Measurements from ENCODE around the gene CDC42EP1.

Gene CDC42EP1

DNA sequence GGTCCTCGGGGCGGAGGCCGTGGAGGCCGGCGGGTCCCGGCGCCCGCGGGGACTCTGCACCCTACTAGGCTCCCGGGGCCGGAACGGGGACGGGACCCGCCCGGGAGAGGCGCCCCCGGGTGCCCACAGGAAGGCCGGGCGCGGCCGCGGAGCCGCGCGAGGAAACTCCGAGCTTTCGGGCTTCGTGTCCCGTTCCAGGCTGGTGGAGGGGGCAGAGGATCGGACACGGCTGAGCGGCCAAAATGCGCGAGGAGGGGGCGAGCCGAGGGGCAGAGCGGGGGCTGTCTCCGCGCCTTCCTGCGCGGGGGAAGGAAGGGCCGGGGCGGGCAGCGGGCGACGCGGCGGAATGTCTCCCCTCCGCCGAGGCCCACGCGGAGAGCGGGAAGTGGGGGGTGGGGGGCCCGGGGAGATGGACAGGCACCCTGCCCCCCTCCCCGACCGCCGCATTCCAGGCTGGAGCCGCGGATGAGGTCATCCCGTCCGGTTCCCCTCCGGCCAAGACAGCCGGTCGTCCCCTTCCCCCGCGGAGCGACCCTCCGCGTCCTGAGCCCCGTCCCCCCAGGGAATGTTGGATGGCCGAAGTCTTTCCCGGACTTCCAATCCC, 430 bp downstream of the CDC42EP1 start:
- peak; percentile 51 for DNase-seq (ENCODE audit: low read depth)

GRCh38 chr22:37561212-37562048, 1.1 kb downstream of the CDC42EP1 start:
- peak; percentile 79 for DNase-seq (ENCODE audit: low read depth)

GRCh38 chr22:37562049-37562875, 2.0 kb downstream of the CDC42EP1 start:
- DNase-seq (ENCODE audit: low read depth), result no peak

- peak; percentile 91 for DNase-seq (ENCODE audit: low read depth)
These were observed 3.1 kb downstream of the CDC42EP1 start for GRCh38 chr22:37563153-37564081.

DNA sequence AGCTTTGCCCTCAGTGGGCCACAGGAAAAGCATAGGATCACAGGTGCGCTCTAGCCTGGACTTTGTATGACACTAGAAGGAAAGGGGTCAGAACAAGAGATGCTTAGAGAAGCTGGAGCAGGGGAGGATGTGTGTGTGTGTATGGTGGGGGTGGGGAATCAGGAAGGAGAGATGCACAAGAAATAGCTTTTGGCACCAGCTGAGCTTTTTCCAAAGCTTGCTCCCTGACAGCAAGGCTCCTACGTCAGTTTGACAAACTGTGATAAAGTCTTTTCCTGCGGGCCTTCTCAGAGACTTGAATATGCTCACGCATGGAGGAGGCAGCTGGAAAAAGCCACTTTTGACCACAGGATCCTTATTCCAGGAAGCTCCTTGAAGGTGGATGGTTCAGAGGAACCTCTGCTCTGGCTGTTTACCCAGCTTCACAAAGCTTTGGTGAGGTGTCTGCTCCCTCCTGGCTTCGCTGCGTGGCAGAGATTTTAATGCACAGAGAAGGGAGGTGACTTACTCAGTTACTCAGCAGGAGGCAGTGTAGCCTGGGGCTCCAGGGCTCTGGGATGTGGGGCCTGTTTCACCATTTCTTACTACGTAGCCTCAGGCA, 3.9 kb downstream of the CDC42EP1 start:
- peak; percentile 27 for DNase-seq (ENCODE audit: low read depth)

DNA sequence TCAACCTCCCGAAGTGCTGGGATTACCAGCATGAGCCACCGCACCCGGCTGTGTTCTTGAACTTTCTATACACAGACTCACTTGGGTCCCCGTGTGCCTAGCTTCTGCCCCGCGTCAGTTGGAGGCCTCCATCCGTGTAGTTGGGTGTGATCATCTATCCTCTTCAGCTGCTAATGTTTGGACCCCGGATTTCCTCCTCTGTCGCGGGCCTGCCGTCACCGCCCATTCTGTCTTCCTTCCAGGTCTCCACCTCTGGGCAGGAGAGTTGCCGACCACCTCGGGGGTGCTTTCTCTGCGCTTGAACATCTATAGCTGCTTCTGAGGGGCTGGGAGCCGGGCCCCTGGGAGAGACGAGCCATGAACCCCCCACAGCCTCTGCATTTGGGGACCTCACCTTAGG, 5.5 kb downstream of the CDC42EP1 start:
- no peak for DNase-seq (ENCODE audit: low read depth)

- DNase-seq (ENCODE audit: low read depth), result no peak
These were observed 6.1 kb downstream of the CDC42EP1 start for GRCh38 chr22:37566329-37566837.

DNA sequence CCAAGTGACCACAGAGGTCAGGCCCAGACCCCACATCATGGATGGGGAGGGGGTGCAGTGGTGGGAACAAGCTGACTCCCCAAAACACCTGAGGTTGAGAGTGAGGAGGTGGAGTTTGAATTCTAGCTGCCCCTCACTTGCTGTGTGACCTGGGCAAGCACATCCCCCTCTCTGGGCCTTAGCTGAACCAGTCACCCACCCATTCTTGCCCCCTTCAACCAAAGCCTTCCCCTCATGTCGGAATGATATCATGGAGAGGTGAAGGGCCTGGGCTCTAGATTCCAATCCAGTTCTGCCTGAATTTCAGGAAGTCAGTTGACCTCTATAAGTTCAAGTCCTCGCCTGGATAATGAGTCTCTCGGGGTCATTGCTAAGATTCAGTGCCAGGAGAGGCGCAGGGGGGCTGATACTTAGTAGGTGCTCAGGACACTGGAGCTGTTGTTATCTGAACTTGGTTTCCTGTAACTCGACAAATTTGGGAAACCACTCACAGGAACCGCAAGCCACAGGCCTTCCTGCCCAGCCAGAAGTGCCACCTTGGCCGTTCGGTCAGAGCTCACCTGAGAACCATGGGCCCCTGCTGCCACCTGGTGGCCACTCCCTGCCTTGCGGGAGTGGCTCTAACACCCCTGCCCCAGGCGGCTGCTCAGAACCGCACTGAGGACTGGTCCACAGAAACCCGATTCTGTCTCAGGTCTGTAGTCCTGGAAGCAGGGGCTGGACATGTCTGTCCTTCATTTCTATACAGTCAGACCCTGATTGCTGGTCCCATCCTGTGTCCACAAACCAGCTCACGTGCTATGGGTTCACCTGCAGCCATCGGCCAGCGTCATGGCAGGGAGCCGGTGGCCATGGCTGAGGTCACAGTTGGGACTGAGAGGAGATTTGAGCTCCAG, 6.9 kb downstream of the CDC42EP1 start:
- DNase-seq (ENCODE audit: low read depth), result peak; percentile 40

GRCh38 chr22:37568012-37568411, 7.7 kb downstream of the CDC42EP1 start:
- DNase-seq (ENCODE audit: low read depth), result no peak

- no peak for DNase-seq (ENCODE audit: low read depth)
These were observed 8.2 kb downstream of the CDC42EP1 start for GRCh38 chr22:37568448-37569008.

DNA sequence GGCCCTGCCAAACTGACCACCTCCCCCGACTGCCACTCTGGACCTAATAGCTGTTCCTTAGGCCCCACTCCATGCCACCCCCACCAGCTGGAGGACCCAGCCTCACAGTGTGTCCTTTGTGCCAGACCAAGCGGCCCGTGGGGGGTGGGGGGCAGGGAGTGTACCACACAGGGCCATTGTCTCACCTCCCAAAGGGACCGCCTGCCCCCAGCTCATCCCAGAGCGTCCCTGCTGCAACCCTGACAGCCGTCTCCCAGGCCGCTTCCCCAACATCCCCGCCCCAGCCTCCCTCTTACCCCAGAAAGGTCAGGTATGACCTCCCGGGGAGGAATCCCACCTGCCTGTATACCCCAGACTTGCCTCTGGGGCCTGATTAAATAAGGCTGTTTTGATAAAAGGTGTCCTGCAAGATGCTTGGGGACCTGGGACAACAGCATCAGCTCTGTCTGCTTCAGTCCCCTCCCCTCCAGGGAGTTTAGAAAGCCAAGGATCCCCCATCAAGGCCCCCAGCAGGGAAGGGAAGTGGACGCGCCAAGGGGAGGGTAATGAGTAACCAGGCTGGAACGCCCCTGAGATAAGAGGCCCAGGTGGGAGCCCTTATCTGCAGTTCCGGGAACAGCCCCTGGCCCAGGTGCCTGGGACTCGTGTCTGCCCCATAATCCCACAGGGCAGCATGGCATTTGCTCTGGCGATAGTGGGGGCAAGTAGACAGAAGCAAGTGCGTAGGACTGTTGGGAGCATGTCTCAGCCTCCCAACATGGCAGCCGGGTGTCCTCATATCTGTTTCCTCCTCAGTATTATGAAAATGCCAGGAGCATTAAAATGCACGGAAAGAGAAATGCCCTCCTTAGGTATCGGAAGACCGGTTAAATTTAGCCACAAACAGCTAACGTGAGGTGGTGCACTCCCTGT, 9.0 kb downstream of the CDC42EP1 start:
- no peak for DNase-seq (ENCODE audit: low read depth)

GRCh38 chr22:37569921-37570660, 9.8 kb downstream of the CDC42EP1 start:
- DNase-seq (ENCODE audit: low read depth), result no peak

DNA sequence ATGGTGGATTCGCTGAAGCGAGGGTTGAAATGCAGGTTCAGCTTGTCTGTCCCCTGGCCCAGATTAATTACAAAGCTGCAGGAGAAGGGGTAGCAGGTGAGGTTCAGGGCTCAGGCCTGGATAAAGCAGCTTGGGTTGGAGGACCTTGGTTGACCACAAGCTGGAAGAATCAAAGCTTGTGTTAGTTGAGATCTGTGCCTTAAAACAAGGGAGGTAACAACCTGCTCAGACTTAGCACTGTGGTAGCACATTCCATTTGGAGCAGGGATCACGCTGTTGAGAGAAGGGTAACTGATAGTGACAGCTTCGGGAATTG, 10.3 kb downstream of the CDC42EP1 start:
- DNase-seq (ENCODE audit: low read depth), result no peak

DNA sequence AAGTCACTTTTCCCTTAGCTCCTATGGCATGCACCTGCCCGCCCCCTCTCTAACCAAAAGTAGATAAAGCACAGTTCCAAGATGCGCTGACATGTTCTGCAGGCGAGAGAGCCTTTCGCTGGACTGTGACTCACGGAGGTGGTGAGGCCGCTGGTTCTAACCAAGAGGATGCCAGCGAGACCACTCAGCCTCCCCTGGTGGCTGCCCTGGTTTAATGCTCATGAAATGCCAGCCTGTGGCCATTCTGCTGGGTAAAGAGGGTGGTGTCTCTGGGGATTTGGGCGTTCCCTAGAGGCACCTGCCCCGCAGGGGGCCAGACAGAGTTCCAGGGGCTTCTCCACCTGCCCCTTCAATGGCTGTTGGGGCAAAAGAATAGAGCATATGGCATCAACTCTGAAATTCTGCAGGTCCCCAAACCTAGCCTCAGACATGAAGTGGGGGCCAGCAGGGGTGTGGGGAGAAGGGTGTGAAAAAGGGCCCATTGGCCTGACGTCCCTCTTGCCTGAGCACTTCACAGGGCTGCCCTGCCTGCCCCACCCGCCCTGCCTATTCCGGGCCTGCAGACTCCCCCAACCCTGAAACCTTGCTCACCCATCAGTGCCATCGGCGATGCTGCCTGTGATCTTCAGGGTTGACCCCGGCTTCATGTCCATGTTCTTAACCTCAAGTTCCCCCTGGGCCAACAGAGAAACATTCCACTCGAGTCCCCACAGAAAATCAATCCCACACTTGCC, 11.1 kb downstream of the CDC42EP1 start:
- DNase-seq (ENCODE audit: low read depth), result no peak

GRCh38 chr22:37571992-37572373, 11.7 kb downstream of the CDC42EP1 start:
- no peak for DNase-seq (ENCODE audit: low read depth)

DNA sequence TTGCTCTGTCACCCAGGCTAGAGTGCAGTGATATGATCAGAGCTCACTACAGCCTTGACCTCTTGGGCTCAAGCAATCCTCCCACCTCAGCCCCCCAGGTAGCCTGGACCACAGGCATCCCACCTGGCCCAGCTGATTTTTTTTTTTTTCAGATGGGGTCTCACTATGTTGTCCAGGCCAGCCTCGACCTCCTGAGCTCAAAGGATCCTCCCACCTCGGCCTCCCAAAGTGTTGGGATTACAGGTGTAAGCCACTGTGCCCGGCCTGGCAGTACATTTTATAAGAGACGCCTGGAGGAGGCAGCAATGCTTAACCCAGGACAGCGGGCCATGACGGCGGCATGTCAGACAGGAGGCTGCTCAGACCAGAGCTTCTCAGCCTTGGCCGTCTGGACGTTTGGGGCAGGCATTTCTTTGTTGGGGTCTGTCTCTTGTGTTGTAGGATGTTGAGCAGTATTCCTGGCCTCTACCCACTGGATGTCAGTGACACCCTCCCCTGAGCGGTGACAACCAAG, 15.3 kb downstream of the CDC42EP1 start:
- DNase-seq (ENCODE audit: low read depth), result no peak

DNA sequence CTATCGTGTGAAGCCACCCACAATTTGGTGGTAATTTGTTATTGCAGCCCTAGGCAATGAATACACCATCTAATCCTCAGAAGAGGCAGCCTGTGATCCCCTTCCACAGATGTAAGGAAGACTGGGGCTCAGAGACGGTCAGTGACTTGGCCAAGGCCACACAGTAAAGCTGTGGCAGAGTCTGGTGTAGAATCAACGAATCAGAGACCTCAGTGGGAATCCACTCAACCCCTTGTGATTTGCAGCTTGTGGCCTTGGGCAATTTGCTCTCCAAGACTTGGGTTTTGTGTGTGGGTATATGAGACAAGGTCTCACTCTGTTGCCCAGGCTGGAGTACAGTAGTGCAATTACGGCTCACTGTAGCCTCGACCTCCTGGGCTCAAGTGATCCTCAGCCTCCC, 17.7 kb downstream of the CDC42EP1 start:
- DNase-seq (ENCODE audit: low read depth), result no peak

All from fibroblast of gingiva (primary cell).